Mucosa of rectum (tissue), 2 donors: ENCODE data around the gene CC2D2A.
A peak's percentile ranks its signal among the peaks of the same experiment; 100 is the strongest.

Experiments used
- H3K27ac ChIP-seq, 2 donors: one replicate each; pipeline ENCODE4 v1.7.0; 2013; ENCODE audit warnings: inconsistent platforms in 2 of 2, low read depth in 2 of 2, low read length in 2 of 2
- H3K27me3 ChIP-seq, 2 donors: one replicate each; pipeline ENCODE4 v1.7.0; 2013; ENCODE audit warnings: low read length in 2 of 2; ENCODE audit not compliant: control insufficient read depth in 2 of 2, insufficient read depth in 2 of 2
- H3K36me3 ChIP-seq, 2 donors: one replicate each; pipeline ENCODE4 v1.7.0; 2013; ENCODE audit warnings: low read length in 2 of 2; ENCODE audit not compliant: control insufficient read depth in 2 of 2, insufficient read depth in 2 of 2
- H3K4me1 ChIP-seq, 2 donors: one replicate each; pipeline ENCODE4 v1.7.0; 2013; ENCODE audit warnings: low read length in 2 of 2, mild to moderate bottlenecking in 1 of 2; ENCODE audit not compliant: control insufficient read depth in 2 of 2, insufficient read depth in 2 of 2
- H3K4me3 ChIP-seq, 2 donors: one replicate each; pipeline ENCODE4 v1.7.0; 2013; ENCODE audit warnings: low read length in 2 of 2
- H3K9ac ChIP-seq, 2 donors: one replicate each; pipeline ENCODE4 v1.7.0; 2013; ENCODE audit warnings: low read length in 2 of 2, low read depth in 1 of 2, mild to moderate bottlenecking in 1 of 2
- H3K9me3 ChIP-seq, 2 donors: one replicate each; pipeline ENCODE4 v1.7.0; 2013; ENCODE audit warnings: low read length in 2 of 2; ENCODE audit not compliant: control insufficient read depth in 2 of 2
- donor health status: healthy.
- donor health status: Normal muscosa, but diverticular disease.

Gene CC2D2A

DNA sequence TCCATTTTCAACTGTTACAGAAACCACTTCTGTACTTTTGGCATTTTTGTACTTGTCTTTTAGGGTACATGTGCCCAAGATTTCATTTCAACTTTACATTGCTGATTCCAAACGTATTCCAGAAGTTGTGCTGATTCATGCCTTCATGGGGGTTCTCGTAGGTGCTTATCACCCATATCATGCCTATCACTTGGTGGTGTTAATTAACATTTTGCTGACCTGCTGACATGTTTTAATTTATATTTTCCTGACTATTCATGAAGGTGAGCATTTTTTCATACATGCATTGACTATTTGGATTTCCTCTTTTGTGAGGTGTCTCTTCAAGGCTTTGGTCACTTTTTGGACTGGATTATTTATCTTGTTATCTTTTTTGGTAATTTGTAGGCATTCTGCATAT is 64.1 kb downstream of the CC2D2A start:
- Histone ChIP-seq H3K4me1 (no peaks in the 10 kb centered on the region), H3K36me3 (peaks cover 0 to 6% of the 10 kb centered on the region in 2 donors), H3K27ac (no peak overlapping the region), H3K9me3 (no peaks in the 10 kb centered on the region), H3K4me3 (no peak overlapping the region), H3K9ac (no peak overlapping the region), H3K27me3 (no peaks in the 10 kb centered on the region)

DNA sequence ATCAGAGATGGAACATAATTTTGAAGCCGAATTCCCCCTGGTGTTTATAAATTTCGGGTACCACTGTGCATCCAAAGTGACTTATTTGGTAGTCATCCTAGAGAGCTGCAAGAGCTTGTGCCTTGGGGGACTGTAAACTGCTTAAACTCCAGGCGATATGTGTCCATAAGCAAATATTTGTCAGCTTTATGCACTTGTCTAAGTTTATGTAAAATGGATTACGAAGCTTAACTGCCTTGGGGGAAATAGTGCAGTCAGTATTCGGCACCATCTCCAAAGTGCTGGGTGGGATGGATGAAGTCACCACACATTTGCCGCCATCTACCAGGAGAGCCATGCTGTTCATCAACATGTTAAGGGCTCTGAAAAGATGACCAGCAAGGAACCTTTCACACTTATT is 65.9 kb downstream of the CC2D2A start:
- H3K4me1 ChIP-seq = no peaks in the 10 kb centered on the region
- H3K27ac ChIP-seq = no peak overlapping the region
- peaks cover 0 to 6% of the 10 kb centered on the region in 2 donors for H3K36me3 ChIP-seq
- H3K27me3 ChIP-seq = no peaks in the 10 kb centered on the region
- no peak overlapping the region for H3K9ac ChIP-seq
- H3K4me3 ChIP-seq = no peak overlapping the region
- no peaks in the 10 kb centered on the region for H3K9me3 ChIP-seq

- Histone ChIP-seq H3K27ac (no peak overlapping the region), H3K27me3 (no peaks in the 10 kb centered on the region), H3K36me3 (peaks cover 0 to 6% of the 10 kb centered on the region in 2 donors), H3K4me1 (no peaks in the 10 kb centered on the region), H3K9ac (no peak overlapping the region), H3K9me3 (no peaks in the 10 kb centered on the region), H3K4me3 (no peak overlapping the region)
Observed at GRCh38 chr4:15536552-15537499, 67.1 kb downstream of the CC2D2A start.

DNA sequence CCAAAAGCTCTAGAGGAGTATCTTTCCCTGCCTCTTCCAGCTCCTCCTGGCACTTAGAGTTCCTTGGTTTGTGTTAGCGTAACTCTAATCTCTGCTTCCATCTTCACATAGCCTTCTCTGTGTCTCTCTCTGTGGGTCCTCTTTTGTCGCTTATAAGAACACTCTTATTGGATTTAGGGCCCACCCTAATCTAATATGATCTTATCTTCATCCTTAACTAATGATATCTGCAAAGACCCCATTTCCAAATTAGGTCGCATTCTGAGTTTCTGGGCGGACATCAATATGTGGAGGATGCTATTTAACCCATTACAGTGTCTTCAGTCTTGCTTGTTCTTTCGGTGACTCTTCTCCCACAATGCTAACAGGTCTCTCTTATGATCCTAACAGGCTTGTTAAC is 72.3 kb downstream of the CC2D2A start:
- Histone ChIP-seq H3K9me3 (no peaks in the 10 kb centered on the region), H3K27me3 (no peaks in the 10 kb centered on the region), H3K9ac (no peak overlapping the region), H3K27ac (no peak overlapping the region), H3K36me3 (peaks cover 0 to 6% of the 10 kb centered on the region in 2 donors), H3K4me1 (no peaks in the 10 kb centered on the region), H3K4me3 (no peak overlapping the region)

GRCh38 chr4:15542760-15543159 is 73.1 kb downstream of the CC2D2A start:
- H3K4me3 ChIP-seq = no peak overlapping the region
- H3K27ac ChIP-seq = no peak overlapping the region
- H3K27me3 ChIP-seq = no peaks in the 10 kb centered on the region
- no peaks in the 10 kb centered on the region for H3K4me1 ChIP-seq
- no peak overlapping the region for H3K9ac ChIP-seq
- peaks cover 0 to 6% of the 10 kb centered on the region in 2 donors for H3K36me3 ChIP-seq
- H3K9me3 ChIP-seq = no peaks in the 10 kb centered on the region

DNA sequence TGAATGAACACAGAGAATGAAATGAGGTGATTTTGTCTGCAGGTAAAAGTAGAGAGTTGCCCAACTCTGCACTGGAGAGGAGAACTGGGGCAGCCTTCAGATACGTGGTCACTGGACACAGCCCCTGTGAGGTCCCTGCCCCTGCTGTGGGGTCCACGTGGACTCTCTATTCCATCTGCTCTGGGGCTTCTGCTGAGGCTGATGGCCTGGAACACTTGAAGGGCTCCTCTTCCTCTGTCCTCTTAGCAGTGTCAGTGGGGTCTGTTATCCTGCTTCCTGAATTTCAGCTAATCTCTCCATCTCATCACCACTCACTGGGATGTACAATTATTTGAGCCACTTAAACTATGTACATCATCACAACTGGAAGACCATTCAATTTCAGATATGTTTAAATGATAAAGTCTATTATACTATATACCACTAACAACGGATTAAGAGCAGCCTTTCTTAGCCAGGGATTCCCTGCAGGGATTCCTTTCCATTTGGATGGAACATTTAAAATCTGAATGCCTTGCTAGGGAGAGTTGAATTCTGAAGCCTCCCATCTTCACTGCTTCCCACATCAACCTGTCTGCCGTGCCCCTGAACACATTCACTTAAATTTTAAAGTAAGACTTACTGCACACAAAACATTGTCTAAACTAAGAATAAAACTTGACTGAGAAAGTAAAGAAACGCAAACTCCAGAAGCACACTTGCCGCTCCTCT is 74.0 kb downstream of the CC2D2A start:
- Histone ChIP-seq H3K4me3 (no peak overlapping the region), H3K9ac (no peak overlapping the region), H3K9me3 (no peaks in the 10 kb centered on the region), H3K4me1 (no peaks in the 10 kb centered on the region), H3K27me3 (no peaks in the 10 kb centered on the region), H3K27ac (no peak overlapping the region), H3K36me3 (no peaks in the 10 kb centered on the region)

DNA sequence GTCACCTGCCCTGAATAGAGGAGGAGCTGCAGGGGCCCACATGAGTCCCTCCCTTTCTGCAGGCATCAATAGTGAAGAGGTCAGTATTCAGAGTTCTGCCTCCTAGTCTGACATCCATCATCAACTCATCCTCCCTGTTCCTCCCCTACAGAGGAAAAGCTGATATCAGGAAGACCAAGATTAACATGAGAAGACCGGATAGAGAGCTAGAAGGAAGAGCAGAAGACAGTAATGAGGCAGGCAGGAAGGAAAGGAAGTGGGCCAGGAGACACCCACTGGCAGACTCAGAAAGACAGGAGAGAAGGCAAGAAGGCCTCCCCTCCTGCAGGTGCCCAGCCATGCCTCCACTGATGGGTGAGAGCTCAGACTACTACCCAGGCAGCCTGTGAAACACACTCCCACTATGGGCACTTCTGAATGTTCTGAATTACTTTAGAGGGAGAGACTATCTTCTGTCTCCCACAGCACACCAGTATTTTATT is 74.6 kb downstream of the CC2D2A start:
- no peaks in the 10 kb centered on the region for H3K4me1 ChIP-seq
- H3K36me3 ChIP-seq = no peaks in the 10 kb centered on the region

DNA sequence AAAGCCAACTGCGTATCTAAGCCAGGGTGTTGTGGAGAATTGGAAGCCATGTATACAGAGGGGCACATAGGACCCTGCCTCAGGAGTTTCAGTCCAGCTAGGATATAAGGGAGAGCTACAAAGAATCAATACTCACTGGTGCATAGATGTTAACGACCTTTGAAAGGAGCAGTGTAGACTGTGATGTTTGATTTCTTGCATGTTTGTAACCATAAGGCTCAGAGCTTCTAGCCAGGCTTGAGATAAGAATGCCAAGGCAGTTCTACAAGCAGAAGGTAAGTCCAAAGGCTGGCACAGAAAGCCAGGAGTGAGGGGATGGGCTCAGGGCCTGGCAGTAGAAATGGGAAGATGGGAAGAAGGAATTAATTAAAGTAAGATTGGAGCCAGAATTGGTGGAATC is 75.7 kb downstream of the CC2D2A start:
- no peaks in the 10 kb centered on the region for H3K4me1 ChIP-seq
- H3K9me3 ChIP-seq = no peaks in the 10 kb centered on the region
- H3K9ac ChIP-seq = no peak overlapping the region
- H3K36me3 ChIP-seq = no peaks in the 10 kb centered on the region
- no peak overlapping the region for H3K4me3 ChIP-seq
- H3K27me3 ChIP-seq = no peaks in the 10 kb centered on the region
- no peak overlapping the region for H3K27ac ChIP-seq

More for the DNA sequence above, 74.6 kb downstream of the CC2D2A start:
- H3K27ac ChIP-seq = no peak overlapping the region
- no peaks in the 10 kb centered on the region for H3K27me3 ChIP-seq
- H3K9me3 ChIP-seq = no peaks in the 10 kb centered on the region
- H3K4me3 ChIP-seq = no peak overlapping the region
- no peak overlapping the region for H3K9ac ChIP-seq

- no peak overlapping the region for H3K27ac ChIP-seq
- no peak overlapping the region for H3K9ac ChIP-seq
- H3K36me3 ChIP-seq = no peaks in the 10 kb centered on the region
- H3K9me3 ChIP-seq = no peaks in the 10 kb centered on the region
- peak overlapping the region in 1 of 2 donors; percentile 20 for H3K4me3 ChIP-seq
- H3K4me1 ChIP-seq = no peaks in the 10 kb centered on the region
- no peaks in the 10 kb centered on the region for H3K27me3 ChIP-seq
Observed at GRCh38 chr4:15547392-15547791, 77.7 kb downstream of the CC2D2A start.

DNA sequence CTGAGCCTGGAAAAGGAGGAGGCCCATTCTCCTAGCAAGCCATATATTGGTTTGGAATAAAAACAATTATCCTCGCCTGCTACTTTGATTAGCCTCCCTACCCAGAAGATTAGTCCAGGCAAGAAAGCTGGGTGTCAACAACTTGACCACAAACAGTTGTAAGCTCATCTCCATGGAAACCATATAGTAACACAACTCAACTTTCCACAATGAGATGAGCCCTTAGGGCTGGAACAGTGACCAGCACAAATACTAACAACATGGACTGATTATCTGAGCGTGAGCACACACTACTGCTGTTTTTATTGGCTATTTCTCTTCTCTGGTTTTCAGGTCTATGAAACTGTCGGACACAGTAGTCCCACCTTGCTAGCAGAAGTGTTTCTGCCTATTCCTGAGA is 80.8 kb downstream of the CC2D2A start:
- H3K4me1 ChIP-seq = no peaks in the 10 kb centered on the region
- H3K27me3 ChIP-seq = no peaks in the 10 kb centered on the region
- H3K27ac ChIP-seq = no peak overlapping the region
- peaks cover 0 to 3% of the 10 kb centered on the region in 2 donors for H3K36me3 ChIP-seq
- H3K9me3 ChIP-seq = no peaks in the 10 kb centered on the region
- no peak overlapping the region for H3K4me3 ChIP-seq
- no peak overlapping the region for H3K9ac ChIP-seq
